ENCODE results near the gene ANXA4.

Gene ANXA4

DNA sequence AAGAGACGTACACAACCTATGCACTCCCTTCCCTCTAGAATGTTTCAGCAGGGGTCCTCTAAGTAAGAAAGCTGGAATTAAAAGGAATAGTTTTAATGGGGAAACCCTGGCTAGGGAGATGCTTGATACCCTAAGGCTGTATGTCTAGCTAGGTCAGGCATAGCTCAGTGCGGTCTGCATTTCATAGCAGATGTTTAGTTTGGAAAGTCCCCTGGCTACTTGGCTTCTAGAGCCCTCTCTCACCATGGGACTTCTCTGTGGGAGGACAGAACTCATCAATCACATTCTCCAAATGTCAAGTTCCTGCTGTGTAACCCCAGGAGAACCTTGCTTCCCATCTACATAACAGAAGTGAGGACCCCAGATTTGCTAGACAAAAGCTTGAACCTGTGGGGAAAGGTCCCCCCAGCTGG is 24.1 kb upstream of the ANXA4 start:
- TF ChIP-seq TCF4 (CRISPR knock-in tag; IDR thresholded peaks at IDR 0.05; ENCODE audit: borderline replicate concordance), result no peak
- TF ChIP-seq ARNTL (CRISPR knock-in tag; IDR thresholded peaks at IDR 0.05; ENCODE audit: borderline replicate concordance, low read depth), result no peak
- TF ChIP-seq, protein P1, sequence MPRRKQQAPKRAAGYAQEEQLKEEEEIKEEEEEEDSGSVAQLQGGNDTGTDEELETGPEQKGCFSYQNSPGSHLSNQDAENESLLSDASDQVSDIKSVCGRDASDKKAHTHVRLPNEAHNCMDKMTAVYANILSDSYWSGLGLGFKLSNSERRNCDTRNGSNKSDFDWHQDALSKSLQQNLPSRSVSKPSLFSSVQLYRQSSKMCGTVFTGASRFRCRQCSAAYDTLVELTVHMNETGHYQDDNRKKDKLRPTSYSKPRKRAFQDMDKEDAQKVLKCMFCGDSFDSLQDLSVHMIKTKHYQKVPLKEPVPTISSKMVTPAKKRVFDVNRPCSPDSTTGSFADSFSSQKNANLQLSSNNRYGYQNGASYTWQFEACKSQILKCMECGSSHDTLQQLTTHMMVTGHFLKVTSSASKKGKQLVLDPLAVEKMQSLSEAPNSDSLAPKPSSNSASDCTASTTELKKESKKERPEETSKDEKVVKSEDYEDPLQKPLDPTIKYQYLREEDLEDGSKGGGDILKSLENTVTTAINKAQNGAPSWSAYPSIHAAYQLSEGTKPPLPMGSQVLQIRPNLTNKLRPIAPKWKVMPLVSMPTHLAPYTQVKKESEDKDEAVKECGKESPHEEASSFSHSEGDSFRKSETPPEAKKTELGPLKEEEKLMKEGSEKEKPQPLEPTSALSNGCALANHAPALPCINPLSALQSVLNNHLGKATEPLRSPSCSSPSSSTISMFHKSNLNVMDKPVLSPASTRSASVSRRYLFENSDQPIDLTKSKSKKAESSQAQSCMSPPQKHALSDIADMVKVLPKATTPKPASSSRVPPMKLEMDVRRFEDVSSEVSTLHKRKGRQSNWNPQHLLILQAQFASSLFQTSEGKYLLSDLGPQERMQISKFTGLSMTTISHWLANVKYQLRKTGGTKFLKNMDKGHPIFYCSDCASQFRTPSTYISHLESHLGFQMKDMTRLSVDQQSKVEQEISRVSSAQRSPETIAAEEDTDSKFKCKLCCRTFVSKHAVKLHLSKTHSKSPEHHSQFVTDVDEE (CRISPR knock-in tag; IDR thresholded peaks at IDR 0.05), result no peak
- no peak for TF ChIP-seq ZFP3 (CRISPR knock-in tag; IDR thresholded peaks at IDR 0.05)
- no peak for TF ChIP-seq BACH2 (CRISPR knock-in tag; IDR thresholded peaks at IDR 0.05; ENCODE audit: borderline replicate concordance)
- TF ChIP-seq ZNF8 (CRISPR knock-in tag; IDR thresholded peaks at IDR 0.05), result no peak
- no peak for ATAC-seq

DNA sequence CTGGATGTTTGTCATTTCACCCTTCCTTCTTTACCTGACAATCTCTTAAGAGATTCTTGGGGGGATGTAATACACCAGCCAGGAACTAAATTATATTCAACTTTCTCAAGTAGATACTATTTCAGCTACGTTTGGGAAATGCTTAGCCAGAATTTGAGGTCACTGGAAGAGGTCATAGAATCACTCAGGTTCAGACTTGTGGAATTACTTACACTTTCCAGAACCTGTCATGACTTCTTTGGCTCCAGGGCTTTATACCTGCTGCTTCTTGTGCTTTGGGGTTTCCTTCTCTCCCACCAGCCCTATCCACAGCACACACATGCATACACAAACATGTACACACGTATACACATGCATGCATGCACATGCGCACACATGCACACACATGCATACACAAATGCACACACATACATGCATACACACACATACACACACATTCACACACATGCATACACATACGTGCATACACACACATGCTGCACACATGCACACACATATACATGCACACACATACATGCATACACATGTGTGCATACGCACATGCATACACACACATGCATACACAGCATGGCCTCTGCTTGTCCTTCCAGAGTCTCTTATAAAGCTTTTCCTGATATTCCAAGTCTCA is 23.5 kb upstream of the ANXA4 start:
- no peak for ATAC-seq
- TF ChIP-seq, protein P2, sequence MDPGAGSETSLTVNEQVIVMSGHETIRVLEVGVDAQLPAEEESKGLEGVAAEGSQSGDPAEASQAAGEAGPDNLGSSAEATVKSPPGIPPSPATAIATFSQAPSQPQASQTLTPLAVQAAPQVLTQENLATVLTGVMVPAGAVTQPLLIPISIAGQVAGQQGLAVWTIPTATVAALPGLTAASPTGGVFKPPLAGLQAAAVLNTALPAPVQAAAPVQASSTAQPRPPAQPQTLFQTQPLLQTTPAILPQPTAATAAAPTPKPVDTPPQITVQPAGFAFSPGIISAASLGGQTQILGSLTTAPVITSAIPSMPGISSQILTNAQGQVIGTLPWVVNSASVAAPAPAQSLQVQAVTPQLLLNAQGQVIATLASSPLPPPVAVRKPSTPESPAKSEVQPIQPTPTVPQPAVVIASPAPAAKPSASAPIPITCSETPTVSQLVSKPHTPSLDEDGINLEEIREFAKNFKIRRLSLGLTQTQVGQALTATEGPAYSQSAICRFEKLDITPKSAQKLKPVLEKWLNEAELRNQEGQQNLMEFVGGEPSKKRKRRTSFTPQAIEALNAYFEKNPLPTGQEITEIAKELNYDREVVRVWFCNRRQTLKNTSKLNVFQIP (CRISPR knock-in tag; IDR thresholded peaks at IDR 0.05; ENCODE audit: borderline replicate concordance, low read depth), result no peak
- TF ChIP-seq ZNF70 (CRISPR knock-in tag; IDR thresholded peaks at IDR 0.05), result no peak
- TF ChIP-seq, protein P3, sequence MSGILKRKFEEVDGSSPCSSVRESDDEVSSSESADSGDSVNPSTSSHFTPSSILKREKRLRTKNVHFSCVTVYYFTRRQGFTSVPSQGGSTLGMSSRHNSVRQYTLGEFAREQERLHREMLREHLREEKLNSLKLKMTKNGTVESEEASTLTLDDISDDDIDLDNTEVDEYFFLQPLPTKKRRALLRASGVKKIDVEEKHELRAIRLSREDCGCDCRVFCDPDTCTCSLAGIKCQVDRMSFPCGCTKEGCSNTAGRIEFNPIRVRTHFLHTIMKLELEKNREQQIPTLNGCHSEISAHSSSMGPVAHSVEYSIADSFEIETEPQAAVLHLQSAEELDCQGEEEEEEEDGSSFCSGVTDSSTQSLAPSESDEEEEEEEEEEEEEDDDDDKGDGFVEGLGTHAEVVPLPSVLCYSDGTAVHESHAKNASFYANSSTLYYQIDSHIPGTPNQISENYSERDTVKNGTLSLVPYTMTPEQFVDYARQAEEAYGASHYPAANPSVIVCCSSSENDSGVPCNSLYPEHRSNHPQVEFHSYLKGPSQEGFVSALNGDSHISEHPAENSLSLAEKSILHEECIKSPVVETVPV (CRISPR knock-in tag; IDR thresholded peaks at IDR 0.05), result no peak
- no peak for TF ChIP-seq ZFP3 (CRISPR knock-in tag; IDR thresholded peaks at IDR 0.05)
- TF ChIP-seq ZNF8 (CRISPR knock-in tag; IDR thresholded peaks at IDR 0.05), result no peak
- no peak for TF ChIP-seq CSDC2 (CRISPR knock-in tag; IDR thresholded peaks at IDR 0.05)
- TF ChIP-seq ZC3H10 (CRISPR knock-in tag; IDR thresholded peaks at IDR 0.05), result no peak
- TF ChIP-seq, protein P1 (CRISPR knock-in tag; IDR thresholded peaks at IDR 0.05), result no peak
- no peak for TF ChIP-seq ISL1 (CRISPR knock-in tag; IDR thresholded peaks at IDR 0.05)
- no peak for TF ChIP-seq PPARA (CRISPR knock-in tag; IDR thresholded peaks at IDR 0.05; ENCODE audit: borderline replicate concordance)
- TF ChIP-seq, protein P4, sequence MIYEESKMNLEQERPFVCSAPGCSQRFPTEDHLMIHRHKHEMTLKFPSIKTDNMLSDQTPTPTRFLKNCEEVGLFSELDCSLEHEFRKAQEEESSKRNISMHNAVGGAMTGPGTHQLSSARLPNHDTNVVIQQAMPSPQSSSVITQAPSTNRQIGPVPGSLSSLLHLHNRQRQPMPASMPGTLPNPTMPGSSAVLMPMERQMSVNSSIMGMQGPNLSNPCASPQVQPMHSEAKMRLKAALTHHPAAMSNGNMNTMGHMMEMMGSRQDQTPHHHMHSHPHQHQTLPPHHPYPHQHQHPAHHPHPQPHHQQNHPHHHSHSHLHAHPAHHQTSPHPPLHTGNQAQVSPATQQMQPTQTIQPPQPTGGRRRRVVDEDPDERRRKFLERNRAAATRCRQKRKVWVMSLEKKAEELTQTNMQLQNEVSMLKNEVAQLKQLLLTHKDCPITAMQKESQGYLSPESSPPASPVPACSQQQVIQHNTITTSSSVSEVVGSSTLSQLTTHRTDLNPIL (CRISPR knock-in tag; IDR thresholded peaks at IDR 0.05; ENCODE audit: low read depth), result no peak
- TF ChIP-seq ESRRG (CRISPR knock-in tag; IDR thresholded peaks at IDR 0.05), result no peak
- TF ChIP-seq ARNTL (CRISPR knock-in tag; IDR thresholded peaks at IDR 0.05; ENCODE audit: borderline replicate concordance, low read depth), result no peak
- no peak for TF ChIP-seq SNAI2 (CRISPR knock-in tag; IDR thresholded peaks at IDR 0.05)
- TF ChIP-seq BACH2 (CRISPR knock-in tag; IDR thresholded peaks at IDR 0.05; ENCODE audit: borderline replicate concordance), result no peak
- TF ChIP-seq TCF4 (CRISPR knock-in tag; IDR thresholded peaks at IDR 0.05; ENCODE audit: borderline replicate concordance), result no peak
- no peak for TF ChIP-seq OSR1 (CRISPR knock-in tag; IDR thresholded peaks at IDR 0.05)
- TF ChIP-seq, protein P5, sequence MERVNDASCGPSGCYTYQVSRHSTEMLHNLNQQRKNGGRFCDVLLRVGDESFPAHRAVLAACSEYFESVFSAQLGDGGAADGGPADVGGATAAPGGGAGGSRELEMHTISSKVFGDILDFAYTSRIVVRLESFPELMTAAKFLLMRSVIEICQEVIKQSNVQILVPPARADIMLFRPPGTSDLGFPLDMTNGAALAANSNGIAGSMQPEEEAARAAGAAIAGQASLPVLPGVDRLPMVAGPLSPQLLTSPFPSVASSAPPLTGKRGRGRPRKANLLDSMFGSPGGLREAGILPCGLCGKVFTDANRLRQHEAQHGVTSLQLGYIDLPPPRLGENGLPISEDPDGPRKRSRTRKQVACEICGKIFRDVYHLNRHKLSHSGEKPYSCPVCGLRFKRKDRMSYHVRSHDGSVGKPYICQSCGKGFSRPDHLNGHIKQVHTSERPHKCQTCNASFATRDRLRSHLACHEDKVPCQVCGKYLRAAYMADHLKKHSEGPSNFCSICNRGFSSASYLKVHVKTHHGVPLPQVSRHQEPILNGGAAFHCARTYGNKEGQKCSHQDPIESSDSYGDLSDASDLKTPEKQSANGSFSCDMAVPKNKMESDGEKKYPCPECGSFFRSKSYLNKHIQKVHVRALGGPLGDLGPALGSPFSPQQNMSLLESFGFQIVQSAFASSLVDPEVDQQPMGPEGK (CRISPR knock-in tag; IDR thresholded peaks at IDR 0.05; ENCODE audit: borderline replicate concordance), result no peak
